Measurements from ENCODE around the gene SLC22A23.
A peak's percentile ranks its signal among the peaks of the same experiment; 100 is the strongest.

The SLC22A23 gene

DNA sequence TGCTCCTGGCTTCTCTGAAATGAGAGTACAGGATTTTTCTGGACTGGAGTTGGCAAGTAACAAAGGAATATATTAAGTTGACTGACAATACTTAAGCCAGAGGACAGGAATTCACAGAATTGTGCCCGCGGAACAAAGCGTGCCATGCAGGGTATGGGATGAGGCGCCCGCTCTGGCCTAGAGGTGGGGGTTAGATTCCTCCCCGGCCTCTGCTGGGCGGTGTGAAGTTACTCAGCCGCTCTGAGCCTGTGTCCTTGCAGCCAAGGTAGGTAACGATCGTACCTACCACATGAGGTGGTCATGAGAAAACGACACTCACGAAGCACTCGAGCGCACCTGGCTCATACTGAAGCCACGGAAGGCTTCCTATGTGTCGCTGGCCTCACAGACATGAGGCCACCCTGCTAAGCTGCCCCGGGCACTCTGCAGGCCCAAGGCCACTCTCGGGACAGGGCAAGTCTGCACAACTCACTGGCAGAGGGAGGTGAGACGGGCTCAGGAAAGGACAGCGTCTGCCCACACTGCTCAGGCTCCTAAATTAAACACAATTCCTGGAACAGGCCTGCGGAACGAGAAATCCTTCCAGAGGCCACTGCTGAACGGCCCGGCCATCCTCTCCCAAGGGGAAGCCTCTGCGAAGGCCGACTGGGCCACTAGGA is 127.3 kb downstream of the SLC22A23 start:
- no peak for DNase-seq

GRCh38 chr6:3328796-3329195 is 128.1 kb downstream of the SLC22A23 start:
- DNase-seq: no peak

- DNase-seq: no peak
Measured at GRCh38 chr6:3328145-3328544, 128.7 kb downstream of the SLC22A23 start.

GRCh38 chr6:3327403-3327802 is 129.4 kb downstream of the SLC22A23 start:
- no peak for DNase-seq

- DNase-seq: no peak
Measured at GRCh38 chr6:3326981-3327380, 129.9 kb downstream of the SLC22A23 start.

GRCh38 chr6:3326184-3326971 is 130.5 kb downstream of the SLC22A23 start:
- no peak for DNase-seq

GRCh38 chr6:3325210-3325609 is 131.6 kb downstream of the SLC22A23 start:
- peak; percentile 58 for DNase-seq

GRCh38 chr6:3324262-3324942 is 132.4 kb downstream of the SLC22A23 start:
- DNase-seq: no peak

DNA sequence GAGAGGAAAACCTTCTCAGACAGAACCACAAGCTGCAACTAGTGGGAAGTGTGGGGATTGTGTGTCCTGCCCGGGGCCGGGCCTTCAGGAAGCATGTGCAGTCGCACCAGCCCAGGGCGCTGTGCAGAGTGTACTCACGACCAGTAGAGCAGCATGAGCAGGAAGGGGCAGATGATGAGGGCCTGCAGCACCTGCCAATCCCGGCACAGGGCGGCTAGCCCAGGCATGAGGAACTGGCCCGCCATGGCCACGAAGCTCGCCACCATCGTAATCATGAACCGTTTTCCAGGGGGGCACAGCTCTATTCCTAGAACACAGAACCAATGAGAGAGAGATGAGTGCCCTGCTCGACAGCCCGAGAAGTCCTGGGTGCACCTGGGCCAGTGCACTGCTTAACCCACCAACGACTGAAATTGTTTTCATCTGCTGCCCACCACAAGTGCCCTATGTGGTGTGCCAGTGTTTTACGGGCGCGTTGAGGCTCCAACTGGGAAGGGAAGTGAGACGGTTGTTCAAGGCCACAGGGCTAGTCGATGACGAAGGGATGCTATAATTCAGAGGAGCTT is 133.1 kb downstream of the SLC22A23 start:
- no peak for DNase-seq

- no peak for DNase-seq
Measured at GRCh38 chr6:3323148-3323547, 133.7 kb downstream of the SLC22A23 start.

DNA sequence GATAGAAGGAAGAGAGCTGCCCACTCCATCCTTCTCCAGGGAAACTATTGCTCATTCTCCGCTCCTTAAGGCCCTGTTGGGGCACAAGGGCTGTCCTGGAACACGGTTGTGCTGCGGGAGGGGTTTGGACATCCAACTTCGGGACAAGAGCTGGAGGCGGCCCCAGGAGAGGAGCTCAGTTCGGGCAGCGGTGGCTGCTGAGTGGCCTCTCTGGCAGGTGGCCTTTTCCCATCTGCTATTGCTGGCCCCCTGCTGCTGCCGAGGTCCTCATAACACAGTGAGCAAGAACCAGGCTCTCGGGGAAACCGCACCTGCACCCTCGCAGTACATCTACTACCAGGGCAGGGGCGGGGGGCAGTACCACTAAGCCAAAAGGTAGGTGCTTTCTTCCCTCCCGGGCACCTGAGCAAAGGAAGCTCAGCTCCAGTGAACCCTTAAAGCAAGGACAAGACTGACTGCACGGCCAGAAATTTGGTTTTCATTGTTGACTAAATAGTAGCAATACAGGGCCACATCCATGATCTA is 134.4 kb downstream of the SLC22A23 start:
- DNase-seq: no peak

DNA sequence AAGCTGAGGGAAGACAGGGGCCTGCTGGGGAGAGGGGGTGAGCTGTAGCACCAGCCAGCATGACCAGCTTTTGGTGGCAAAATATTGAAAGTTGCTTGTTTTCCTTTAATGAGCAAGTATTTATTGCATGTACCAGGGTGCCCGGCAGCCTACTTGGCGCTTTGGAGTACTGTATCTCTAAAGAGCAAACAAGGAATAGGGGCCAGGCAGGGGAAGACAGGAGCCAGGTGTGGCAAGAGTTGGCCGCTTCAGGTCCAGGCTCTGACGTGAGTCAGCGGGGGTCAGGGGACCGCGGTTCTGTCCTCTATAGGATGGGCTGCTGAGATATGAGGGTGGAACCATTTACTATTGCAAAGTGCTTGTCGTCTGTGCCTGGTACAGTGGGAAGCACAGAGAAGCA is 135.0 kb downstream of the SLC22A23 start:
- DNase-seq: no peak

DNA sequence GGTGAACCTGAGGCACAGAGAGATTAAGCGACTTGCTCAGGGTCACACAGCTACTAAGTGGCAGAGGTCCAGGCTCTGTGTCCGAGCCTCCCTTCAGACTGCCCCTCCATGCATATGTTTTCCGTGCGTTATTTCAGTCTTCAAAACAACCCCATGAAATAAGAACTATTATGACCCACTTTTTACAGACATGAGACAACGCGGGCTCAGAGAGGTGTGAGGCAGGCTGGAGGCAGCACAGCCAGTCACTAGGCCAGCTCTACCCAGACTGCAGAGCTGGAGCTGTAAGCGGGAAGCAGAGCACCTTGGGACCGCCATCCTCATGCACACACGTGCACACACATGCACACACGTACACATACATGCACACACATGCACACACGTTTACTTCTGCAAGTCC is 135.8 kb downstream of the SLC22A23 start:
- DNase-seq: no peak

- DNase-seq: peak; percentile 57
Measured at GRCh38 chr6:3320238-3320811, 136.5 kb downstream of the SLC22A23 start.

GRCh38 chr6:3319610-3320200 is 137.1 kb downstream of the SLC22A23 start:
- no peak for DNase-seq

- DNase-seq: no peak
Measured at GRCh38 chr6:3318821-3319540, 137.9 kb downstream of the SLC22A23 start.

DNA sequence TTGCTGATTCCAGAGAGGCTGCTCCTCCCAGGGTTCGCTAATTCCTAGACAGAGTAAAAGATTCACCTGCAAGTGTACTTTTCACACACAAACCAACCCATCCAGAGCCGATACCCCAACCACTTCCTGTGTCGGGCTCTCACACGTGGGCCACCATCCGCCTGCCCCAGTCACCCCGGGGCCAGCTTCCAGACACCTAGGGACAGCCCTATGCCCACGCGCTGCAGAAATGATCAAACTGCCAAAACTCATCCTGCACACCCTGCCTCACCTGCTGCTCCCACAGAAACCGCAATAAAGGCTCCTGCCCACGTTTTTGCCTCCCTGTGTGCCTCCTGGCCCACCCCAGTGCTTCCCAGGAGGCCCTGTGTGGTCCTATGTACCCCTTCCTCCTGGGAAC is 138.6 kb downstream of the SLC22A23 start:
- DNase-seq: no peak

DNA sequence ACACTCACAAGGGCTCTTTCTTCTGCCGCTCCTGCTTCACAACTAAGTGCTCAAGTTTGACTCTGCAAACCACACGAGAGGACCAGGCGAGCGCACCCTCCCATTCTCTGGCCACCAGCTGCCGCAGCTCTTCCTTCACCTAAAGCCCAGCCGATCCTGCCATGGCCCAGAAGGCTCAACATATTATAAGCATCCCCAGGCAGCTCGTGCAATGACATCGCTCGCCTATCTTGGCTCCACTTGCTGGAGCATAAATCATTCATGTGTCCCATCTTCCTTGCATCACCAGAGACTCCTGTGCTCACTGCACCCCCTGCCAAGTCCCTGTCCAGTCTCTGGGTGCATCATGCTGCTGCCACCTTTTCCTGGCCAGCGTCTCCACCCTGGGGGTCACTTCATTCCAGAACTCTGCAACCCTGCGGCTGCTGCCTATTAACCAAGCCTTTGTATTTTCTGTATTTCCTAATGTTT is 139.1 kb downstream of the SLC22A23 start:
- DNase-seq: no peak

- no peak for DNase-seq
Measured at GRCh38 chr6:3316818-3317217, 140.0 kb downstream of the SLC22A23 start.

- DNase-seq: no peak
Measured at GRCh38 chr6:3316331-3316730, 140.5 kb downstream of the SLC22A23 start.

DNA sequence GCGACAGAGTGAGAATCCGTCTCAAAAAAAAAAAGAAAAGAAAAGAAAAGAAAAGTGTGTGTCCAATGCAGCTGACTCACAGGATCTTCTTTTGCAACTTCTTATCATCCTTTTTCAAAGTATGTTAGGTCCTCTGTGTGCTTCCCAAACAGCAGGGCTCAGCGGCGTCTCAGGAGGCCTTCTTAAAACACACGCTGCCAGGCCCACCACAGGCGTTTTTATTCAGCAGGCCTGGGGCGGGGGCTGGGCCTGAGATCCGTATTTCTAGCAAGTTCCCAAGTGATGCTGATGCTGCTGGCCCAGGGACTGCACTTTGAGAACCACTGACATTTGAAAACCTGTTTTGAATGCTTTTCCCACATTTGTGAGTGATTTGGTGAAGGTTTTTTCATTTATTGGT is 141.0 kb downstream of the SLC22A23 start:
- no peak for DNase-seq

All from NCI-H2171 treated with DMSO at 0.1 percent for 48 hours (cell line).